Stimulated activated naive CD4-positive, alpha-beta T cell treated with Interleukin-2 at 50 U/mL for 16 hours (primary cell): ENCODE results near the gene ADCY7.
"Not testable (repeated sequence)": the region's sequence is repeated elsewhere in the genome, so short reads cannot be mapped to it uniquely, and the experiment has no call there.

Source experiments
- DNase-seq: peaks from one replicate; lab custom pipeline; 2025; lab: John Stamatoyannopoulos, UW

Gene ADCY7

DNA sequence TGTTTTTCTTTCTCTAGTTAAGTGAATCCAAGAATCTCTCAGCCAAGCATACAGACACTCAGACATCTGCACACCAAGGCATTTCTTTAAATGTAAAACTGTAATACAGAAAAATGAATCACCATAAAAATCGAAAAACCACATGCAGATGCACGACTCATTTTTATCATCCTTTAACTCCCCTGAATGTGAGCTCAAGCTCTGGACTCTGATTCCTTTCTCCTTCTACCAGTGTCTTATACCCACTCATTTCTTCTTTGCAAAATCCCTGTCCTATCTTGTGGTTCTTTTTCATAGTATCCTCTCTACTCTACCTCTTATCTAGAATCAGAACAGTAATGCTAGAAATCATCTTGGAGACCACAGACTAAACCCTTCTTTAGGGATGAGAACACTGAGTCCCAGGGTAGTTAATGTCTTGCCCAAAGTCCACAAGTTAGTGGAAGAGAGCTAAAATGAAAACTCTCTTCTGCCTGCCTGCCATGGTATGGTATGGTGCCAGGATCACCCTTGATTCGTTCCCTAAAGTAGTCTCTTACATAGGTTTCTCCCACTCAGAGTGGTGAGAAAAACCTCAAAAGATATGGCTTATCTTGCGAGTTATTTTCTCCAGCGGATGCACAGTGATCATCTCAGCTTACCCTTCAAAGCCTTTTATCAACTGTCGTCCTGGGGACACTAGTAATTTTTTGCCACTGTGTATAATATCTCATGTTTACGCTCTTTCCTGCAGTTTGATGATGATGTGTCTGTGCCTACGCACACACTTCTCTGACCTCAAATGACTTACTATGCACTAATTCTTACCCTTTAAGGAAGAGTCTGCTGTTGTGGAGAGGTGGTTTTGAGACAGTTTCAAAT, 72.2 kb downstream of the ADCY7 start:
- no peak for DNase-seq

DNA sequence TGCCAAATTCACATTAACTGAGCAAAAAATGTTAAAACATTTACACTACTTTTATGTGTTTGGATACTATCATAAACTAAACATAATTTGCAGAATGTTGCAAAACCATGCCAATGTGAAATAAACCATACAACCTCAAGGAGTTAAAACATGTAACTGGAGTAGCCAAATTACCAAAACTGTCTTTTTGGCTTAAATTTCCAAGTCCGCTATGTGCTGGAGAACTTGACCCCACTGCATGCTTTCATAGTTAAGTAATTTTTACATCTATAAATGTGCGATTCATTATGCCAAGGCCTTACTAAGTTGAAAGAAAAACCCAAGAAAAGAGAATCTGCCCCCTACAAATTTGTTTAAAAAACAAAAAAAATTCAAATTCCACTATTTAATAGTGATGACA, 74.2 kb downstream of the ADCY7 start:
- DNase-seq: no peak

GRCh38 chr16:50343566-50343965, 77.2 kb downstream of the ADCY7 start:
- DNase-seq: not testable (repeated sequence)

GRCh38 chr16:50345210-50345609, 78.9 kb downstream of the ADCY7 start:
- DNase-seq: not testable (repeated sequence)

DNA sequence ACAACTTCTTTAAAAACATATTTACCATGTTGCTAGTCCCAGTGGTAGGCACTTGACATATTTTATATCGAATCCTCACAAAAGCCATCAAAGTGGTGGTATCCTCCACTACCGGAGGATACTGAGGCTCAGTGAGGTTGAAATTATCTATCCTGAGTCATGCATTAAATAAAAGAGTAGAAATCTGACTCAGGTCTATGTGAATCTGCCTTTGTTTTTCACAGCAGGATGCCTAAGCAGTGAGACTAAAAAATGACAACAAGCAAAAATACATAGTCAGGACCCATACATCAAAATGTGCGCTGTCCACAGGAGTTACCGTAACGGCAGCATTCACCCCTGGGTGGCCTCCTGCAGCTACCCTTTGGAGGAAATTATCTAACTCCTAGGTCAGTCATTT, 84.8 kb downstream of the ADCY7 start:
- no peak for DNase-seq

- DNase-seq: no peak
These were observed 85.6 kb downstream of the ADCY7 start for GRCh38 chr16:50351952-50352351.

DNA sequence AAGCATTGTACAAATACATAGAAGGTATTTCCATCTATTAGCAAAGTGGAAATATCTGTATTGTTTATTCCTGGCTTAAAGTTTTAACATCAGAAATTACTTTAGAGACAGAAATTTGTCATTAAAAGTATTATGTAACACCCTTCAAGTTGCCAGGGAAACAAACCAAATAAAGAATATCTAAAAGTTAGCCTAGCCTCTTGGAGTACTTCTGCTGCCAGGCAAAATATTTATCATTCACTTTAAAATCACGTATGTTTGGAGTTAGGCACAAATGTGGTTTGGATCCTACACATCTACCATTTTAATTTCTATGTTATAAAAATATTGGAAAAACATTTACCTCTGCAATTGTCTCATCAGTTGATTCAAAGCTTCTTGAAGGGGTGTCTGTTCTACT, 87.7 kb downstream of the ADCY7 start:
- no peak for DNase-seq

DNA sequence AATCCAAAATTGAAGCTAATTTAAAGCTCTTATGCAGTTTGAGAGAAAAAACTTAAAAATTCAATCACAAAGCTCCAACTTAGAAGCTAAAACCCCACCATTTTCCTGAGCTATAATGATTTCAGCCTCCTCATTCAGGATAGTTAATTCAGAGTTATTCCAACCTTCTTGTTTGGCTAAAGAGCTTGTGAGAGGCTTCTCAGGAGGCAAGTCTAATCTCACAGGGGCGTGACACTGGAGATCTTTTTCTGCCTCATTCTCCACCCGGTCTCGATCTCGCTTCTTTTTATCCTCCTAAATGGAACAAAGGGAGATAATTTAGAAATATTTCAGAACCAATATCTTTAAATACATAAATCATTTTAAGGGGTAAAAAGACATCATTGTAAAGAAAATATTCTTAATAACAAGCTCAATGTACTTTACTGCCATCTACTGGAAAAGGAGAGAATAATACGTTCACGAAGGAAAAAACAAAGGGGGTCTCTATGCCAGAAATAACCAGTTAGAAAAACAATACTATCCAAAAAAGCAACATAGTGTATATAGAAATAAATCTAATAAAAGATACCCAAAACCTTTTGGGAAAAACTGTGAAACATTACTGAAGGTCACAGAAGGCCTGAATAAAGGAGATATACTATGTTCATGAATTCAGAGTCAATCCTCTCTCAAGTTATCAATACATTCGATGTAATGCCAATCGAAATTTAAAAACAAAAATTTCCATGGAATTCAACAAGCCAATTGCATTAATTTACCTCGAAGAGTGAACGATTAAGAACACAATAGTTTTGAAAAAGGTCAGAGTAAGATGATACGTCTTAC, 88.5 kb downstream of the ADCY7 start:
- DNase-seq: no peak

DNA sequence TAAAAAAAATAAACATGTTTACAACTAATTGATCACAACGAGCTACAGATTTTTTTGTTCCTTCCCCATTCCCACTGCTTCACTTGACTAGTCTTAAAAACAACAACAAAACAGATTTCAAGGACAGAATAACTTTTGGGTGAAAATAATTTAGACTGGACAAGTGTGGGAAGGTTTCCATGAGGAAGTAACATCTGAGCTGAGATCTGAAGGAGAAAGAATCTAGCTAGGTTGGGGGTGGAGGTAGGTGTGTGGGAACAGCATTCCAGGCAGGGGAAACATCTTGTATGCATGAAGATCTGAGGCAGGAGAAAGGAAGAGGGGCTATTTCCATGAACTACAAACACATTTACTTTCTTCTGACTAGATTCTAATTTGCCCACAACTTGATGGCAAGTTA, 93.3 kb downstream of the ADCY7 start:
- DNase-seq: no peak

DNA sequence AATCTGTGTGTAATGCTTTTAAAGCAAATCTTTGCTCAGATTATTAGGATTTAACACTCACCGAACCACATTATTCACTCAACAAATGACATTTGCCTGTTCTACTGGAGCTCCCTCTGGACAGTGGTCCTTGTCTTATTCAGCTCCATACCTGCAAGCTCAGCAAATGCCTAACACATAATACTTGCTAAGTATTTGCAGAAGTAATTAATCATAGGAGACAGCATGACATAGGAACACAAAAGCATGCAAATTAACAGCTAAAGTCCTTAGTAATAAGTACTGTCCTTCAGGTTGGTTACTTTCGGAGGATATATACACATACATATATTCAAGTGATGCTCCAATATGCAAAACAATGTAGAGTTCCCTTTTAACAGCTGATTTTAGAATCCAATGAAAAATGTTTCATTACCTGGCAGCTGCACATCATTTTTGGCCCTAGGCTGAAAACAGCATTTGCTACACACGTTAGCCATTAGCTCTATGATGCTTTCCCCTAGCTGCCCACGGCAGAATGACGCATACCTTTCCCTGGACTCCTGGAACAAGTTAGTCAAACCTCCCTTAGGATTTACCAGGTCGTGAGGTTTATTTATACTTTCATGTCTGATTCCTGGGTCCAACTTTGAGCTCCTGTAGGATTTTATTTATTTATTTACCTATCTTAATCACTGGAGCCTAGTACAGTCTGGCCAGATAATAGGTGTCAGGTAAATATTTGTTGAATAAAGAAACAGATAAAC, 93.9 kb downstream of the ADCY7 start:
- DNase-seq: no peak

- DNase-seq: no peak
These were observed 94.4 kb downstream of the ADCY7 start for GRCh38 chr16:50360779-50361178.

GRCh38 chr16:50363656-50364055, 97.3 kb downstream of the ADCY7 start:
- DNase-seq: no peak

GRCh38 chr16:50365791-50366575, 99.6 kb downstream of the ADCY7 start:
- DNase-seq: no peak
